K562 (cell line): ENCODE results near the gene PTPN12. TPM values are rescaled to one million over a fixed set of nuclear protein-coding genes. Genes with fewer than 3 reads are reported as not detected.

Source experiments
- BRCA1 ChIP-seq, 2 experiments: fragments of 450-650 bp in 1 of 2; sonication (generic) in 1 of 2; formaldehyde crosslinking in 1 of 2; IDR thresholded peaks; 2 replicates each; pipeline versions ENCODE4 v1.5.0 to v1.6.1; 2017 to 2020; ENCODE audit warnings: mild to moderate bottlenecking in 1 of 2, missing genetic modification reagents in 1 of 2
- CBFA2T3 ChIP-seq: fragments of 450-650 bp; IDR thresholded peaks from 2 replicates; pipeline ENCODE4 v1.6.1; 2017
- CLOCK ChIP-seq: fragments of 250-450 bp; sonication (Bioruptor Pico); IDR thresholded peaks from 2 replicates; pipeline ENCODE4 v1.4.0; 2020; ENCODE audit warnings: mild to moderate bottlenecking, moderate library complexity, borderline replicate concordance
- CREM ChIP-seq: IDR thresholded peaks from 2 replicates; pipeline ENCODE4 v1.6.1; 2014; ENCODE audit warnings: antibody characterized with exemption, low read depth
- CTCFL ChIP-seq: IDR thresholded peaks from 2 replicates; pipeline ENCODE4 v1.6.1; 2011; ENCODE audit warnings: borderline replicate concordance, low read depth, mild to moderate bottlenecking, moderate library complexity, low read length; ENCODE audit not compliant: insufficient read depth, poor library complexity, severe bottlenecking
- DPF2 ChIP-seq: fragments of 450-650 bp; IDR thresholded peaks from 2 replicates; pipeline ENCODE4 v1.6.1; 2016
- EP300 ChIP-seq: IDR thresholded peaks from 2 replicates; pipeline ENCODE4 v1.6.1; 2012; ENCODE audit warnings: low read length, improper control_type of control experiment
- FOXO4 ChIP-seq: fragments of 450-650 bp; formaldehyde crosslinking; IDR thresholded peaks from 2 replicates; pipeline ENCODE4 v1.4.0; 2020; ENCODE audit warnings: mild to moderate bottlenecking, moderate library complexity
- GABPB2 ChIP-seq: fragments of 250-450 bp; sonication (Bioruptor Pico); conservative IDR thresholded peaks from 2 replicates; pipeline ENCODE4 v1.5.1; 2021; ENCODE audit warnings: mild to moderate bottlenecking
- GATAD2B ChIP-seq: fragments of 450-650 bp; IDR thresholded peaks from 2 replicates; pipeline ENCODE4 v1.6.1; 2017; ENCODE audit warnings: mild to moderate bottlenecking, borderline replicate concordance
- KLF10 ChIP-seq: fragments of 250-450 bp; sonication (Bioruptor Pico); IDR thresholded peaks from 2 replicates; pipeline ENCODE4 v1.6.1; 2021; ENCODE audit warnings: matching md5 sums
- MEIS2 ChIP-seq: fragments of 450-650 bp; IDR thresholded peaks from 2 replicates; pipeline ENCODE4 v1.6.1; 2014; ENCODE audit warnings: mild to moderate bottlenecking; ENCODE audit not compliant: partially characterized antibody
- NCOR1 ChIP-seq: fragments of 450-650 bp; IDR thresholded peaks from 2 replicates; pipeline ENCODE4 v1.6.1; 2016; ENCODE audit warnings: mild to moderate bottlenecking, moderate library complexity
- NR0B1 ChIP-seq: fragments of 450-650 bp; IDR thresholded peaks from one replicate; pipeline ENCODE4 v1.6.1; 2018; ENCODE audit warnings: mild to moderate bottlenecking, moderate library complexity; ENCODE audit not compliant: partially characterized antibody
- PCBP1 ChIP-seq: fragments of 200-400 bp; formaldehyde crosslinking; IDR thresholded peaks from 2 replicates; pipeline ENCODE4 v1.6.1; 2018; ENCODE audit warnings: mild to moderate bottlenecking, low read depth, low read length; ENCODE audit not compliant: poor library complexity, severe bottlenecking
- ZNF217 ChIP-seq: sonication (generic); formaldehyde crosslinking; IDR thresholded peaks from 2 replicates; pipeline ENCODE4 v1.8.0; 2022; ENCODE audit warnings: mild to moderate bottlenecking, missing genetic modification reagents
- polyA plus RNA-seq, 8 experiments: library from polyadenylated mRNA; depleted of rRNA in 4 of 8; stranded (reverse) in 5 of 8; unstranded in 3 of 8; fragments of >200 nt; fragmentation: Nextera tagmentation in 2 of 8; fragmentation: Illumina TruSeq in 1 of 8; extraction: Ambion mirVana in 2 of 8; extraction: Trizol in 1 of 8; gene quantifications; 2 replicates each; pipeline versions ENCODE4 v1.2.1 to v1.2.3, GENCODE V29; 2011 to 2014; ENCODE audit warnings: inconsistent platforms in 1 of 8, missing spikeins in 1 of 8
- total RNA-seq, 7 experiments: library from RNA; depleted of rRNA in 6 of 7; stranded (reverse); fragments of >200 nt in 6 of 7; fragmentation: Illumina TruSeq in 2 of 7; extraction: Trizol in 2 of 7; gene quantifications; 2 replicates each; pipeline versions ENCODE4 v1.2.1 to v1.2.3, GENCODE V29; 2011 to 2021; ENCODE audit warnings: low replicate concordance in 1 of 7
- TF ChIP-seq, protein P1 (sequence below): fragments of 450-650 bp; IDR thresholded peaks from 2 replicates; pipeline ENCODE4 v1.6.1; 2018; ENCODE audit warnings: mild to moderate bottlenecking, low read depth; ENCODE audit not compliant: partially characterized antibody
- TF ChIP-seq, protein P2 (sequence below): fragments of 250-450 bp; sonication (Bioruptor Pico); IDR thresholded peaks from 2 replicates; pipeline ENCODE4 v1.8.0; 2022; ENCODE audit warnings: inconsistent platforms

The PTPN12 gene
- total and polyA plus RNA-seq, 9 of the 15 experiments (the other 6 are each of a cell fraction or from before 2014, with no cell fraction given): 15.3 to 79.8 (median 26.6) TPM

- TF ChIP-seq BRCA1 (IDR thresholded peaks at IDR 0.05) (no peak), BRCA1 (CRISPR knock-in tag; IDR thresholded peaks at IDR 0.05) (no peak), MEIS2 (peak; percentile 85), CTCFL (no peak), NCOR1 (peak; percentile 20; the same call in 1 of the 2 replicates), FOXO4 (CRISPR knock-in tag) (no peak), GABPB2 (CRISPR knock-in tag) (no peak), CREM (no peak), NR0B1 (no peak), KLF10 (no peak), CLOCK (CRISPR knock-in tag) (no peak), ZNF217 (no peak), EP300 (peak; percentile 50; the same call in 1 of the 2 replicates), CBFA2T3 (peak; percentile 59), GATAD2B (0 out of 2 replicates have a peak, but pooled peaks have one; percentile 39), DPF2 (0 out of 2 replicates have a peak, but pooled peaks have one; percentile 57), PCBP1 (no peak)
- TF ChIP-seq, protein P1, sequence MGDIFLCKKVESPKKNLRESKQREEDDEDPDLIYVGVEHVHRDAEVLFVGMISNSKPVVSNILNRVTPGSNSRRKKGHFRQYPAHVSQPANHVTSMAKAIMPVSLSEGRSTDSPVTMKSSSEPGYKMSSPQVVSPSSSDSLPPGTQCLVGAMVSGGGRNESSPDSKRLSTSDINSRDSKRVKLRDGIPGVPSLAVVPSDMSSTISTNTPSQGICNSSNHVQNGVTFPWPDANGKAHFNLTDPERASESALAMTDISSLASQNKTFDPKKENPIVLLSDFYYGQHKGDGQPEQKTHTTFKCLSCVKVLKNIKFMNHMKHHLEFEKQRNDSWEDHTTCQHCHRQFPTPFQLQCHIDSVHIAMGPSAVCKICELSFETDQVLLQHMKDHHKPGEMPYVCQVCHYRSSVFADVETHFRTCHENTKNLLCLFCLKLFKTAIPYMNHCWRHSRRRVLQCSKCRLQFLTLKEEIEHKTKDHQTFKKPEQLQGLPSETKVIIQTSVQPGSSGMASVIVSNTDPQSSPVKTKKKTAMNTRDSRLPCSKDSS: no peak
- TF ChIP-seq, protein P2, sequence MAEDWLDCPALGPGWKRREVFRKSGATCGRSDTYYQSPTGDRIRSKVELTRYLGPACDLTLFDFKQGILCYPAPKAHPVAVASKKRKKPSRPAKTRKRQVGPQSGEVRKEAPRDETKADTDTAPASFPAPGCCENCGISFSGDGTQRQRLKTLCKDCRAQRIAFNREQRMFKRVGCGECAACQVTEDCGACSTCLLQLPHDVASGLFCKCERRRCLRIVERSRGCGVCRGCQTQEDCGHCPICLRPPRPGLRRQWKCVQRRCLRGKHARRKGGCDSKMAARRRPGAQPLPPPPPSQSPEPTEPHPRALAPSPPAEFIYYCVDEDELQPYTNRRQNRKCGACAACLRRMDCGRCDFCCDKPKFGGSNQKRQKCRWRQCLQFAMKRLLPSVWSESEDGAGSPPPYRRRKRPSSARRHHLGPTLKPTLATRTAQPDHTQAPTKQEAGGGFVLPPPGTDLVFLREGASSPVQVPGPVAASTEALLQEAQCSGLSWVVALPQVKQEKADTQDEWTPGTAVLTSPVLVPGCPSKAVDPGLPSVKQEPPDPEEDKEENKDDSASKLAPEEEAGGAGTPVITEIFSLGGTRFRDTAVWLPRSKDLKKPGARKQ (CRISPR knock-in tag): no peak
Observed at GRCh38 chr7:77553123-77553522, 16.0 kb downstream of the PTPN12 start (continued).
